DOHH2 (cell line): ENCODE measurements around the gene COX6A2.

Experiments used
- H3F3A ChIP-seq: fragments of 200-600 bp; sonication (generic), shearing (Covaris generic); 2 replicates; pipeline ENCODE4 v1.6.0; 2016; ENCODE audit warnings: antibody characterized with exemption, mild to moderate bottlenecking; ENCODE audit not compliant: control insufficient read depth, insufficient read depth
- H3K27ac ChIP-seq: fragments of 200-600 bp; sonication (generic); 2 replicates; pipeline ENCODE4 v1.5.1; 2014; ENCODE audit warnings: low read depth, mild to moderate bottlenecking, low read length, moderate library complexity
- H3K27me3 ChIP-seq: fragments of 200-600 bp; sonication (generic); 2 replicates; pipeline ENCODE4 v1.6.1; 2014; ENCODE audit warnings: mild to moderate bottlenecking, low read length, mixed read lengths; ENCODE audit not compliant: control insufficient read depth
- H3K36me3 ChIP-seq: fragments of 200-600 bp; sonication (generic); 2 replicates; pipeline ENCODE4 v1.6.1; 2014; ENCODE audit warnings: mild to moderate bottlenecking, low read length, moderate library complexity, mixed read lengths; ENCODE audit not compliant: control insufficient read depth
- H3K4me1 ChIP-seq: fragments of 200-600 bp; sonication (generic); 2 replicates; pipeline ENCODE4 v1.6.1; 2014; ENCODE audit warnings: mild to moderate bottlenecking, low read length, mixed read lengths; ENCODE audit not compliant: control insufficient read depth
- H3K4me2 ChIP-seq: fragments of 200-600 bp; sonication (generic); 2 replicates; pipeline ENCODE4 v1.6.0; 2014; ENCODE audit warnings: mild to moderate bottlenecking, low read length, moderate library complexity
- H3K4me3 ChIP-seq: fragments of 200-600 bp; sonication (generic); 2 replicates; pipeline ENCODE4 v1.5.1; 2014; ENCODE audit warnings: mild to moderate bottlenecking, low read length, mixed read lengths
- H3K79me2 ChIP-seq: fragments of 200-600 bp; sonication (generic); 2 replicates; pipeline ENCODE4 v1.6.1; 2014; ENCODE audit warnings: mild to moderate bottlenecking, low read length, mixed read lengths; ENCODE audit not compliant: control insufficient read depth
- H3K9me2 ChIP-seq: fragments of 200-600 bp; sonication (generic); replicated peaks from 2 replicates; pipeline ENCODE4 v1.6.1; 2014; ENCODE audit warnings: mild to moderate bottlenecking, low read length, mixed read lengths; ENCODE audit not compliant: control insufficient read depth
- H3K9me3 ChIP-seq: fragments of 200-600 bp; sonication (generic); 2 replicates; pipeline ENCODE4 v1.6.1; 2014; ENCODE audit warnings: antibody characterized with exemption, low read length, mixed read lengths; ENCODE audit not compliant: control insufficient read depth, insufficient read depth
- H4K20me1 ChIP-seq: fragments of 200-600 bp; sonication (generic); 2 replicates; pipeline ENCODE4 v1.6.0; 2014; ENCODE audit warnings: low read depth, mild to moderate bottlenecking, antibody characterized with exemption, low read length, moderate library complexity; ENCODE audit not compliant: control insufficient read depth, insufficient read depth
- CTCF ChIP-seq: fragments of 200-600 bp; sonication (generic); IDR thresholded peaks from one replicate; pipeline ENCODE4 v1.5.1; 2014; ENCODE audit warnings: antibody characterized with exemption, mild to moderate bottlenecking, low read depth, low read length; ENCODE audit not compliant: poor library complexity, severe bottlenecking
- EZH2phosphoT487 ChIP-seq: fragments of 200-600 bp; sonication (generic); IDR thresholded peaks from 2 replicates; pipeline ENCODE4 v1.6.1; 2017; ENCODE audit warnings: borderline replicate concordance, mild to moderate bottlenecking, antibody characterized with exemption, low read length, moderate library complexity, mixed read lengths

The COX6A2 gene

GRCh38 chr16:31436221-31437045, 8.3 kb upstream of the COX6A2 start:
- H3K4me3 ChIP-seq: no peak overlapping the region
- H3K9me3 ChIP-seq: no peaks in the 10 kb centered on the region
- no peak overlapping the region for H3K27ac ChIP-seq
- no peaks in the 10 kb centered on the region for H3K79me2 ChIP-seq
- no peaks in the 10 kb centered on the region for H3K27me3 ChIP-seq
- H3K4me1 ChIP-seq: peaks cover 24% of the 10 kb centered on the region
- no peaks in the 10 kb centered on the region for H3K9me2 ChIP-seq
- H4K20me1 ChIP-seq: no peaks in the 10 kb centered on the region
- TF ChIP-seq EZH2phosphoT487 (no peak), CTCF (no peak)
- H3K36me3 ChIP-seq: no peaks in the 10 kb centered on the region
- no peak overlapping the region for H3K4me2 ChIP-seq
- H3F3A ChIP-seq: 0 out of 2 replicates have a peak, but pooled peaks cover 2% of the 10 kb centered on the region

- no peaks in the 10 kb centered on the region for H3K27me3 ChIP-seq
- no peaks in the 10 kb centered on the region for H3K36me3 ChIP-seq
- no peaks in the 10 kb centered on the region for H3K9me2 ChIP-seq
- no peak overlapping the region for H3K4me3 ChIP-seq
- no peaks in the 10 kb centered on the region for H4K20me1 ChIP-seq
- no peaks in the 10 kb centered on the region for H3K79me2 ChIP-seq
- TF ChIP-seq EZH2phosphoT487 (no peak), CTCF (no peak)
- no peaks in the 10 kb centered on the region for H3K9me3 ChIP-seq
- no peaks in the 10 kb centered on the region for H3F3A ChIP-seq
- H3K4me2 ChIP-seq: no peak overlapping the region
- no peak overlapping the region for H3K27ac ChIP-seq
- peaks cover 24% of the 10 kb centered on the region for H3K4me1 ChIP-seq
Measured at GRCh38 chr16:31435341-31436220, 7.4 kb upstream of the COX6A2 start.

- TF ChIP-seq CTCF: no peak
- TF ChIP-seq EZH2phosphoT487: no peak
- no peaks in the 10 kb centered on the region for H3K79me2 ChIP-seq
- no peaks in the 10 kb centered on the region for H3F3A ChIP-seq
- no peaks in the 10 kb centered on the region for H3K4me1 ChIP-seq
- H3K27ac ChIP-seq: no peak overlapping the region
- H3K4me2 ChIP-seq: no peak overlapping the region
- H3K9me3 ChIP-seq: no peaks in the 10 kb centered on the region
- H4K20me1 ChIP-seq: no peaks in the 10 kb centered on the region
- no peaks in the 10 kb centered on the region for H3K27me3 ChIP-seq
- no peak overlapping the region for H3K4me3 ChIP-seq
- H3K36me3 ChIP-seq: no peaks in the 10 kb centered on the region
- H3K9me2 ChIP-seq: no peaks in the 10 kb centered on the region
Measured at GRCh38 chr16:31430380-31431052, 2.4 kb upstream of the COX6A2 start.
